GM21723 (cell line): ENCODE measurements around the gene SMIM44.

Source experiments
- ATAC-seq: cut with Tn5 transposase; IDR thresholded peaks from one replicate; pipeline ENCODE4 v1.9.1; 2021; ENCODE audit warnings: mild to moderate bottlenecking, moderate library complexity; ENCODE audit not compliant: unreplicated experiment

Gene SMIM44

GRCh38 chr19:3442487-3443071 is 40.7 kb downstream of the SMIM44 start:
- ATAC-seq: no peak

- ATAC-seq: no peak
These were observed 41.3 kb downstream of the SMIM44 start for GRCh38 chr19:3441986-3442329.

GRCh38 chr19:3441089-3441985 is 41.9 kb downstream of the SMIM44 start:
- no peak for ATAC-seq

GRCh38 chr19:3440082-3440481 is 43.2 kb downstream of the SMIM44 start:
- ATAC-seq: no peak

GRCh38 chr19:3434630-3435553 is 48.3 kb downstream of the SMIM44 start:
- ATAC-seq: peak; percentile 84

- ATAC-seq: no peak
These were observed 49.3 kb downstream of the SMIM44 start for GRCh38 chr19:3433805-3434540.

GRCh38 chr19:3433313-3433712 is 49.9 kb downstream of the SMIM44 start:
- no peak for ATAC-seq
